Ammon's horn (tissue), 1 donor: Measurements from ENCODE around the gene KYAT1.
A peak's percentile ranks its signal among the peaks of the same experiment; 100 is the strongest.

Source experiments
- DNase-seq: peaks from one replicate; pipeline ENCODE4 v3.0.0-alpha.2; 2016; ENCODE audit warnings: low spot score

KYAT1 gene

GRCh38 chr9:128838338-128838737, 43.4 kb downstream of the KYAT1 start:
- DNase-seq = no peak

- no peak for DNase-seq
Measured at GRCh38 chr9:128836509-128837145, 45.1 kb downstream of the KYAT1 start.

GRCh38 chr9:128835246-128836210, 46.2 kb downstream of the KYAT1 start:
- DNase-seq = no peak

- DNase-seq = no peak
Measured at GRCh38 chr9:128833696-128834095, 48.1 kb downstream of the KYAT1 start.

- peak; percentile 96 for DNase-seq
Measured at GRCh38 chr9:128829477-128830251, 52.1 kb downstream of the KYAT1 start, which contains the start of gene SPOUT1. TSS of gene SPOUT1 (minus strand) at chr9:128829794. CDS start at chr9:128829780, 14 bp downstream.

- no peak for DNase-seq
Measured at GRCh38 chr9:128828719-128829452, 52.9 kb downstream of the KYAT1 start.

GRCh38 chr9:128828267-128828666, 53.5 kb downstream of the KYAT1 start:
- DNase-seq = no peak

GRCh38 chr9:128825923-128826700, 55.6 kb downstream of the KYAT1 start:
- no peak for DNase-seq

- DNase-seq = no peak
Measured at GRCh38 chr9:128824911-128825310, 56.8 kb downstream of the KYAT1 start.

- DNase-seq = no peak
Measured at GRCh38 chr9:128823903-128824406, 57.8 kb downstream of the KYAT1 start.

- DNase-seq = no peak
Measured at GRCh38 chr9:128823362-128823902, 58.3 kb downstream of the KYAT1 start.

GRCh38 chr9:128822407-128823042, 59.2 kb downstream of the KYAT1 start:
- DNase-seq = no peak

- no peak for DNase-seq
Measured at GRCh38 chr9:128821584-128822406, 60.0 kb downstream of the KYAT1 start.

GRCh38 chr9:128820665-128821583, 60.8 kb downstream of the KYAT1 start:
- no peak for DNase-seq

- DNase-seq = peak; percentile 69
Measured at GRCh38 chr9:128819716-128820664, 61.8 kb downstream of the KYAT1 start.

GRCh38 chr9:128818839-128819715, 62.7 kb downstream of the KYAT1 start:
- DNase-seq = peak; percentile 45
